AG10803 (cell line): Measurements from ENCODE around the gene LYPD8.

Experiments used
- DNase-seq: peaks from one replicate; pipeline ENCODE4 v3.0.0; 2010; ENCODE audit warnings: low read depth
- H3K4me3 ChIP-seq: 2 replicates; pipeline ENCODE4 v1.5.1; 2011; ENCODE audit warnings: mild to moderate bottlenecking, low read length, control low read depth
- CTCF ChIP-seq: conservative IDR thresholded peaks from 2 replicates; pipeline ENCODE4 v1.5.1; 2011; ENCODE audit warnings: mild to moderate bottlenecking, low read length, control low read depth, inconsistent platforms

The LYPD8 gene

GRCh38 chr1:248702714-248703113 is 52.8 kb downstream of the LYPD8 start, which contains the start of gene OR14I1:
OR14I1 (minus strand) TSS chr1:248702766.
- H3K4me3 ChIP-seq = no peak within 1 kb of the TSS
- DNase-seq = no peak
- TF ChIP-seq CTCF = no peak

GRCh38 chr1:248699099-248699498 is 56.5 kb downstream of the LYPD8 start:
- TF ChIP-seq CTCF = no peak
- no peak overlapping the region for H3K4me3 ChIP-seq
- DNase-seq = no peak

GRCh38 chr1:248697907-248698306 is 57.7 kb downstream of the LYPD8 start:
- TF ChIP-seq CTCF = no peak
- no peak for DNase-seq
- H3K4me3 ChIP-seq = no peak overlapping the region

DNA sequence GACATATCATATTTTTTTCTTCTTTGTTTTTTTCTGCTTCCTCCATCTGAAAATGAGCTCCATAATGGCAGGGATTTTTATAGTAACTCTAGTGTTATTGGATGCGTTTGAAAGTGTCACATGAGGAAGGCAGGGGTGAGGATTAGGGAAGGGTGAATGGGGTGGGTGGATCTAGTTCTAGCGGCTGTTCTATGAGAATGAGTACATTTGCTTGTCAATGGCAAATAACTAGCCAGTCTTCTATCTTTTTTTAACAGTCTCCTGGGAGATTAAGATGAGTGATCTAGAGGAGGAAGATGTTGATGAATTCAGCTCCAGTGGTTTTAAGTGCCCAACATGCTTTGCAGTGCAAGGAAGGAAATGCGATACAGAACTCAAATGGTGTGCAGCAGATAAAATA is 58.8 kb downstream of the LYPD8 start:
- TF ChIP-seq CTCF = no peak

GRCh38 chr1:248696261-248696660 is 59.3 kb downstream of the LYPD8 start:
- no peak overlapping the region for H3K4me3 ChIP-seq
- peak; percentile 1 for DNase-seq
- TF ChIP-seq CTCF = 0 out of 2 replicates have a peak, but pooled peaks have one; percentile 1

More for the DNA sequence above, 58.8 kb downstream of the LYPD8 start:
- H3K4me3 ChIP-seq = no peak overlapping the region
- no peak for DNase-seq

GRCh38 chr1:248695451-248696132 is 60.0 kb downstream of the LYPD8 start:
- TF ChIP-seq CTCF = no peak
- peak; percentile 43 for DNase-seq
- H3K4me3 ChIP-seq = no peak overlapping the region

DNA sequence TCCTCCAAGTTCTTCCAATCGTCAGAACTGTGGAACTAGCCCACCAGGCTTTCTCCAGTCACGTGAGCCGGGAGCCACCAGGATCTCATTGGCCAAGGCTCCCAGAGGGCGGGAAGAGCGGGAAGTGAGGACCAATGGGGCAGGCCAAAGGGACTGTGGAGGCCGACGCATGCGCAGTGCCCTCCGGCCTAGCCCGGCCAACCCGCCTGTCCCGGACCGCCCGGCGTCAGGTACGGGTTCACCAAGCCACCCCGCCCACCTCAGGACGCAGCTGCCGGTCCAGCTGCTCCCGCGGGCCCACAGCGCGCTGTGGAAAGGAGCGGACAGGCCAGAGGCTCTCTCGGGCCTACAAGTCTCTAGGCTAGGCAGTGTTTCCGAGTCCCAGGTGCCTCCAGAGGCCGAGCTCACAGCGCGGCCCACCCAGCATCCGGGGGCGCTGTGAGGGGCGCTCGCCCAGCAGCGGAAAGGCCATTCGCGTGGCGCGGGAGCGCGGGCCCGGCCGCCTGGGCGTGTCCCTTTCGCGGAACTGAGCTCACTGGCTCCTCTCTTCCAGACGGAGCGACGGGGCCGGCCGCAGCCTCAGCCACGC is 63.9 kb downstream of the LYPD8 start:
- TF ChIP-seq CTCF = no peak
- H3K4me3 ChIP-seq = no peak overlapping the region
- no peak for DNase-seq
